AG04449 (cell line): ENCODE measurements around the gene MSLN.

Experiments used
- CTCF ChIA-PET: fragments of 350-600 bp; formaldehyde crosslinking; extraction: SDS; loops from one replicate; lab custom pipeline; 2021; ENCODE audit warnings: antibody characterized with exemption; lab: Yijun Ruan, JAX
- POLR2A ChIA-PET: fragments of 400-600, 350-600 bp; formaldehyde crosslinking; extraction: SDS; loops from one replicate; lab custom pipeline; 2020; ENCODE audit warnings: antibody characterized with exemption, inconsistent platforms; lab: Yijun Ruan, JAX
- DNase-seq: peaks from one replicate; pipeline ENCODE4 v3.0.0-alpha.2; 2010; ENCODE audit warnings: low read depth, low spot score
- H3K4me3 ChIP-seq: 2 replicates; pipeline ENCODE4 v1.5.1; 2011; ENCODE audit warnings: low read depth, mild to moderate bottlenecking, control low read depth, low read length
- CTCF ChIP-seq: IDR thresholded peaks from one replicate; pipeline ENCODE4 v1.5.1; 2011; ENCODE audit warnings: mild to moderate bottlenecking, moderate library complexity, low read length, control low read depth, inconsistent platforms; ENCODE audit not compliant: insufficient read depth; ENCODE audit errors: missing control alignments

The MSLN gene

GRCh38 chr16:813204-813915, 52.8 kb downstream of the MSLN start:
- no peak for DNase-seq
- peak; percentile 85 for TF ChIP-seq CTCF
- ChIA-PET POLR2A (no interaction called here), CTCF (interaction anchor here (2.7 kb wide), 1 partner anchor 243 kb away, joined by 48 read pairs; no protein-coding TSS in a partner anchor)
- H3K4me3 ChIP-seq, result peak overlapping the region; percentile 23

- TF ChIP-seq CTCF, result no peak
- ChIA-PET CTCF (interaction anchor here (1.6 to 2.7 kb wide), 2 partner anchors 29 to 243 kb away, joined by 7 to 48 read pairs; no protein-coding TSS in a partner anchor), POLR2A (no interaction called here)
- peak overlapping the region; percentile 23 for H3K4me3 ChIP-seq
- DNase-seq, result no peak
Observed at GRCh38 chr16:813916-814412, 53.4 kb downstream of the MSLN start.

GRCh38 chr16:814974-815373, 54.4 kb downstream of the MSLN start:
- POLR2A ChIA-PET, result interaction anchor here (0.5 to 0.6 kb wide), 2 partner anchors 24 to 159 kb away, joined by 3 to 4 read pairs; no protein-coding TSS in a partner anchor
- H3K4me3 ChIP-seq, result no peak overlapping the region
- CTCF ChIA-PET, result interaction anchor here (1.0 to 2.7 kb wide), 4 partner anchors 30 to 242 kb away, joined by 3 to 48 read pairs (median 6); no protein-coding TSS in a partner anchor
- DNase-seq, result peak; percentile 29
- no peak for TF ChIP-seq CTCF

GRCh38 chr16:815861-816260, 55.3 kb downstream of the MSLN start:
- no peak overlapping the region for H3K4me3 ChIP-seq
- CTCF ChIA-PET, result interaction anchor here (1.6 kb wide), 1 partner anchor 31 kb away, joined by 7 read pairs; no protein-coding TSS in a partner anchor
- POLR2A ChIA-PET, result no interaction called here
- TF ChIP-seq CTCF, result no peak
- DNase-seq, result no peak

GRCh38 chr16:817001-817906, 56.7 kb downstream of the MSLN start:
- DNase-seq, result no peak
- ChIA-PET POLR2A (no interaction called here), CTCF (interaction anchor here (1.5 kb wide), 1 partner anchor 240 kb away, joined by 5 read pairs; no protein-coding TSS in a partner anchor)
- no peak for TF ChIP-seq CTCF
- H3K4me3 ChIP-seq, result no peak overlapping the region
